ENCODE data around the gene MSMP. TPM values are rescaled to one million over a fixed set of nuclear protein-coding genes. Genes with fewer than 3 reads are reported as not detected.

Gene MSMP
- polyA plus RNA-seq, 3 donors = not detected

GRCh38 chr9:35723426-35723825, 30.6 kb downstream of the MSMP start:
- Histone ChIP-seq H3K27me3 (ENCODE audit: control insufficient read depth in 2 of 2, insufficient read depth in 2 of 2, low read length in 2 of 2) (no peaks in the 10 kb centered on the region), H3K27ac (ENCODE audit: low read depth in 1 of 2, low read length in 2 of 2) (no peak overlapping the region), H3K4me1 (ENCODE audit: control insufficient read depth in 1 of 2, insufficient read depth in 2 of 2, low read length in 2 of 2) (peaks cover 16 to 20% of the 10 kb centered on the region in 2 donors), H3K36me3 (replicated peaks in 1 of 2; ENCODE audit: control insufficient read depth in 1 of 2, insufficient read depth in 2 of 2, low read length in 2 of 2) (peaks cover 79 to 97% of the 10 kb centered on the region in 2 donors), H3K4me3 (replicated peaks in 1 of 3; ENCODE audit: low read depth in 2 of 3, low read length in 3 of 3) (no peak overlapping the region), H3K79me2 (ENCODE audit: insufficient read depth, low read length) (peaks cover 54% of the 10 kb centered on the region), H3K4me2 (replicated peaks; ENCODE audit: extremely low read depth, low read length, poor library complexity, severe bottlenecking) (no peak overlapping the region), H4K20me1 (ENCODE audit: insufficient read depth, low read length) (peaks cover 100% of the 10 kb centered on the region), H3K9ac (ENCODE audit: insufficient read depth, low read length, poor library complexity, severe bottlenecking) (no peak overlapping the region), H3K9me3 (replicated peaks in 1 of 2; ENCODE audit: control insufficient read depth in 1 of 2, insufficient read depth in 1 of 2, low read length in 2 of 2) (no peaks in the 10 kb centered on the region), H2AFZ (ENCODE audit: insufficient read depth, low read depth, low read length, poor library complexity, severe bottlenecking) (no peak overlapping the region)
- no CpG with 5 or more reads among the region's 2 CpGs for WGBS (ENCODE audit: insufficient coverage)
- no peak for TF ChIP-seq CTCF (IDR thresholded peaks at IDR 0.05)
- Mint-ChIP-seq H3K27ac (no peak overlapping the region), H3K36me3 (peaks cover 14 to 84% of the 10 kb centered on the region in 2 donors), H3K4me1 (no peaks in the 10 kb centered on the region), H3K9me3 (no peaks in the 10 kb centered on the region), H3K27me3 (ENCODE audit: low read depth in 3 of 3) (peaks cover 0 to 1% (median 0%) of the 10 kb centered on the region in 3 donors), H3K4me3 (no peak overlapping the region)
- DNase-seq = no peak
- intact Hi-C loops (cut with micrococcal nuclease) = loop anchor here in 1 of 2 donors (10.0 kb wide), 1 partner anchor 119 kb away; the partner anchor contains the start of gene TESK1

- no peak overlapping the region for H3K9ac ChIP-seq (ENCODE audit: insufficient read depth, low read length, poor library complexity, severe bottlenecking)
- Mint-ChIP-seq H3K4me1 (no peaks in the 10 kb centered on the region), H3K9me3 (no peaks in the 10 kb centered on the region), H3K27ac (peak overlapping the region in 3 of 7 donors; percentile 17 to 86 (median 37)), H3K36me3 (peaks cover 0 to 97% of the 10 kb centered on the region in 2 donors), H3K27me3 (ENCODE audit: low read depth in 3 of 3) (peaks cover 0 to 1% (median 0%) of the 10 kb centered on the region in 3 donors), H3K4me3 (no peak overlapping the region)
- H3K36me3 ChIP-seq (replicated peaks in 1 of 2; ENCODE audit: control insufficient read depth in 1 of 2, insufficient read depth in 2 of 2, low read length in 2 of 2) = peaks cover 100% of the 10 kb centered on the region in 2 donors
- intact Hi-C loops (cut with micrococcal nuclease) = no loop called here
- DNase-seq = no peak
- no peaks in the 10 kb centered on the region for H3K27me3 ChIP-seq (ENCODE audit: control insufficient read depth in 2 of 2, insufficient read depth in 2 of 2, low read length in 2 of 2)
- H2AFZ ChIP-seq (ENCODE audit: insufficient read depth, low read depth, low read length, poor library complexity, severe bottlenecking) = no peak overlapping the region
- no peaks in the 10 kb centered on the region for H3K9me3 ChIP-seq (replicated peaks in 1 of 2; ENCODE audit: control insufficient read depth in 1 of 2, insufficient read depth in 1 of 2, low read length in 2 of 2)
- no peak overlapping the region for H3K4me3 ChIP-seq (replicated peaks in 1 of 3; ENCODE audit: low read depth in 2 of 3, low read length in 3 of 3)
- H4K20me1 ChIP-seq (ENCODE audit: insufficient read depth, low read length) = peaks cover 100% of the 10 kb centered on the region
- TF ChIP-seq CTCF (IDR thresholded peaks at IDR 0.05) = no peak
- H3K79me2 ChIP-seq (ENCODE audit: insufficient read depth, low read length) = peaks cover 22% of the 10 kb centered on the region
- H3K4me2 ChIP-seq (replicated peaks; ENCODE audit: extremely low read depth, low read length, poor library complexity, severe bottlenecking) = no peak overlapping the region
- H3K4me1 ChIP-seq (ENCODE audit: control insufficient read depth in 1 of 2, insufficient read depth in 2 of 2, low read length in 2 of 2) = no peaks in the 10 kb centered on the region
- 97% methylated on average over 3 of the region's 4 CpGs for WGBS (ENCODE audit: insufficient coverage)
- H3K27ac ChIP-seq (ENCODE audit: low read depth in 1 of 2, low read length in 2 of 2) = peak overlapping the region in 1 of 2 donors; percentile 50
These were observed 34.5 kb downstream of the MSMP start for GRCh38 chr9:35719546-35719945.
